Vagina (tissue), 2 donors: ENCODE measurements around the gene ADRB1.

ENCODE experiments used
- POLR2AphosphoS5 ChIP-seq, 2 donors: sonication (generic); formaldehyde crosslinking; IDR thresholded peaks; one replicate each; pipeline ENCODE4 v1.9.0; 2017; ENCODE audit warnings: antibody characterized with exemption in 2 of 2, mild to moderate bottlenecking in 2 of 2, low read depth in 1 of 2; ENCODE audit not compliant: insufficient read depth in 1 of 2
- TF ChIP-seq, protein P1 (sequence below), 3 experiments: fragments of 450-650 bp in 2 of 3; fragments of 200-600 bp in 1 of 3; sonication (generic) in 1 of 3; IDR thresholded peaks; one replicate each; pipeline ENCODE4 v1.5.1; 2017 to 2019; ENCODE audit warnings: antibody characterized with exemption in 3 of 3, mild to moderate bottlenecking in 2 of 3, moderate library complexity in 2 of 3

DNA sequence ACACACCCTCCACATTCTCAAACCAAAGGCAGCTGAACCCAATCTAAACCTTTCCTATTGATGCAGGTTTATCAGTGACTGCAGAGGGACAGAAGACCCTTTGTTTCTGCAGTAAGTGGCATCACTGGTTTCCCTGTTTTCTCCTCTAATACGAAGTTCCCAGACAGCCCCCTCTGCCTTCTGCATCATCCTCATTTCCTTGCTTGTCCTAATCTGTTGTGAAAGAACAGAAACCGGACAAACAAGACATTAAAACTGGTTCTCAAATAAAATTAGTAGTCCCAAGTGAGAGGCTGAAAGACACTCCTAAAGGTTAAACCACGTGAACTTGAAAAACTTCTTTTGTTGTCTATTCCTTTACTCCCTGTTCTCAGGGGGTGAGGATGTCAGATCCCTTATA is 10.1 kb upstream of the ADRB1 start:
- TF ChIP-seq, protein P1, sequence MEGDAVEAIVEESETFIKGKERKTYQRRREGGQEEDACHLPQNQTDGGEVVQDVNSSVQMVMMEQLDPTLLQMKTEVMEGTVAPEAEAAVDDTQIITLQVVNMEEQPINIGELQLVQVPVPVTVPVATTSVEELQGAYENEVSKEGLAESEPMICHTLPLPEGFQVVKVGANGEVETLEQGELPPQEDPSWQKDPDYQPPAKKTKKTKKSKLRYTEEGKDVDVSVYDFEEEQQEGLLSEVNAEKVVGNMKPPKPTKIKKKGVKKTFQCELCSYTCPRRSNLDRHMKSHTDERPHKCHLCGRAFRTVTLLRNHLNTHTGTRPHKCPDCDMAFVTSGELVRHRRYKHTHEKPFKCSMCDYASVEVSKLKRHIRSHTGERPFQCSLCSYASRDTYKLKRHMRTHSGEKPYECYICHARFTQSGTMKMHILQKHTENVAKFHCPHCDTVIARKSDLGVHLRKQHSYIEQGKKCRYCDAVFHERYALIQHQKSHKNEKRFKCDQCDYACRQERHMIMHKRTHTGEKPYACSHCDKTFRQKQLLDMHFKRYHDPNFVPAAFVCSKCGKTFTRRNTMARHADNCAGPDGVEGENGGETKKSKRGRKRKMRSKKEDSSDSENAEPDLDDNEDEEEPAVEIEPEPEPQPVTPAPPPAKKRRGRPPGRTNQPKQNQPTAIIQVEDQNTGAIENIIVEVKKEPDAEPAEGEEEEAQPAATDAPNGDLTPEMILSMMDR (IDR thresholded peaks at IDR 0.05): no peak
- no peak for TF ChIP-seq POLR2AphosphoS5 (IDR thresholded peaks at IDR 0.05; ENCODE audit: insufficient read depth in 1 of 2, low read depth in 1 of 2)
